Ovary (tissue), 9 donors: ENCODE measurements around the gene STEAP4. TPM values are rescaled to one million over a fixed set of nuclear protein-coding genes. Genes with fewer than 3 reads are reported as not detected.

Source experiments
- DNase-seq, 5 donors: peaks; one replicate each; pipeline ENCODE4 v3.0.0-alpha.2; 2019 to 2020
- H3K27ac ChIP-seq, 2 donors: fragments of 200-600 bp; one replicate each; pipeline versions ENCODE4 v1.5.1 to v1.8.0; 2019 to 2022
- H3K27me3 ChIP-seq: fragments of 200-600 bp; one replicate; pipeline ENCODE4 v1.8.0; 2022
- H3K36me3 ChIP-seq: fragments of 200-600 bp; sonication (generic); one replicate; pipeline ENCODE4 v1.5.1; 2019
- H3K4me1 ChIP-seq: one replicate; pipeline ENCODE4 v1.8.1; 2013; ENCODE audit warnings: mild to moderate bottlenecking, moderate library complexity; ENCODE audit not compliant: insufficient read depth
- H3K4me3 ChIP-seq: fragments of 200-600 bp; sonication (generic); one replicate; pipeline ENCODE4 v1.5.1; 2017
- H3K9me3 ChIP-seq, 2 donors: fragments of 200-600 bp in 1 of 2; sonication (generic) in 1 of 2; one replicate each; pipeline versions ENCODE4 v1.5.1 to v1.8.1; 2013 to 2019; ENCODE audit warnings: mild to moderate bottlenecking in 1 of 2, moderate library complexity in 1 of 2
- EP300 ChIP-seq: sonication (generic); formaldehyde crosslinking; IDR thresholded peaks from one replicate; pipeline ENCODE4 v1.6.1; 2017; ENCODE audit warnings: antibody characterized with exemption
- POLR2A ChIP-seq: fragments of 450-650 bp; IDR thresholded peaks from one replicate; pipeline ENCODE4 v1.6.1; 2017; ENCODE audit warnings: antibody characterized with exemption, mild to moderate bottlenecking, moderate library complexity
- WGBS, 3 donors: extraction: QIAGEN DNeasy Blood & Tissue Kit in 1 of 3; methylation state at CpG; one replicate each; pipeline versions ENCODE4 v1.1.5 to v1.1.7; 2013 to 2017; 5-methylcytosine and 5-hydroxymethylcytosine counted together
- intact Hi-C, 4 donors: fragments of 100-400 bp; cut with DNase I; formaldehyde crosslinking; loops; one replicate each; pipeline versions ENCODE4 v1.11.0 to v1.15.1; 2022 to 2023
- polyA plus RNA-seq, 2 donors: library from polyadenylated mRNA; stranded (reverse); fragments of 200-250 nt in 1 of 2; fragments of 350-450 nt in 1 of 2; fragmentation: Illumina TruSeq in 1 of 2; extraction: RNeasy Lipid Tissue Mini Kit (QIAGEN cat#74804) in 1 of 2; gene quantifications; one replicate each; pipeline ENCODE4 v1.2.3, GENCODE V29; 2013 to 2014
- total RNA-seq, 7 donors: library from RNA; depleted of rRNA in 2 of 7; stranded (reverse); fragments of >200 nt in 2 of 7; fragmentation: NEBNext Ultra II Directional in 3 of 7; extraction: Animal tissue kit (Norgen Biotek cat#: 25700) in 3 of 7; gene quantifications; one replicate each; pipeline versions ENCODE4 v1.1.0 to v1.2.4, GENCODE V29; 2016 to 2023
- TF ChIP-seq, protein P1 (sequence below), 3 donors: fragments of 450-650 bp in 2 of 3; fragments of 200-600 bp in 1 of 3; IDR thresholded peaks; one replicate each; pipeline versions ENCODE4 v1.5.1 to v1.8.0; 2016 to 2022; ENCODE audit warnings: antibody characterized with exemption in 3 of 3, mild to moderate bottlenecking in 1 of 3
- donor health status: DM: no; HTN: no; CAD: no; lungs with moderate emphysema.
- donor health status: DM: no; HTN: no; CAD: no.
- donor health status: Bipolar disorder and iron deficiency.
- donor health status: DM: yes; HTN: yes; CAD: no.
- donor health status: DM: no; HTN: no; CAD: no.
- donor health status: DM: yes; HTN: yes; CAD: no.

STEAP4 gene
- total and polyA plus RNA-seq, 9 donors: 1.4 to 76.0 (median 8.1) TPM

DNA sequence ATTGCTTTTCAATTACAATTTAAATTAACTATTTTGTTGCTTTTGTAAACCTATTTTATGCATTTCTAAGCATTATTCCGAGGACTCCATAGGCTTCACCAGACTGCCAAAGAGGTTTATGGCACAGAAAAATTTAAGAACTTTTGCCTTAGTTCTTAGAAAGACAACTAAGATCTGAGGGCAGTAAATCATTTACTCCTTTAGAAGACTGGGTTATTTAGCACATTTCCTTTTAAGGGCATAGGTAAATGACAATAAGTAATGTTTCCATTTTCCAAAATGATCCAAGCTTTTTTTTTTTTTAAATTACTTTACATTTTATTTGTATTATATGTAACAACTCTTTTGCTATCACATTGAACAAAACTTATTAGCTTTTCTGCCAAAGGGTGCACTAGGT is 15.0 kb upstream of the STEAP4 start:
- Histone ChIP-seq H3K27ac (no peak overlapping the region), H3K36me3 (no peaks in the 10 kb centered on the region), H3K9me3 (no peaks in the 10 kb centered on the region), H3K4me3 (no peak overlapping the region), H3K4me1 (no peaks in the 10 kb centered on the region), H3K27me3 (no peaks in the 10 kb centered on the region)
- DNase-seq: no peak
- TF ChIP-seq, protein P1, sequence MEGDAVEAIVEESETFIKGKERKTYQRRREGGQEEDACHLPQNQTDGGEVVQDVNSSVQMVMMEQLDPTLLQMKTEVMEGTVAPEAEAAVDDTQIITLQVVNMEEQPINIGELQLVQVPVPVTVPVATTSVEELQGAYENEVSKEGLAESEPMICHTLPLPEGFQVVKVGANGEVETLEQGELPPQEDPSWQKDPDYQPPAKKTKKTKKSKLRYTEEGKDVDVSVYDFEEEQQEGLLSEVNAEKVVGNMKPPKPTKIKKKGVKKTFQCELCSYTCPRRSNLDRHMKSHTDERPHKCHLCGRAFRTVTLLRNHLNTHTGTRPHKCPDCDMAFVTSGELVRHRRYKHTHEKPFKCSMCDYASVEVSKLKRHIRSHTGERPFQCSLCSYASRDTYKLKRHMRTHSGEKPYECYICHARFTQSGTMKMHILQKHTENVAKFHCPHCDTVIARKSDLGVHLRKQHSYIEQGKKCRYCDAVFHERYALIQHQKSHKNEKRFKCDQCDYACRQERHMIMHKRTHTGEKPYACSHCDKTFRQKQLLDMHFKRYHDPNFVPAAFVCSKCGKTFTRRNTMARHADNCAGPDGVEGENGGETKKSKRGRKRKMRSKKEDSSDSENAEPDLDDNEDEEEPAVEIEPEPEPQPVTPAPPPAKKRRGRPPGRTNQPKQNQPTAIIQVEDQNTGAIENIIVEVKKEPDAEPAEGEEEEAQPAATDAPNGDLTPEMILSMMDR (IDR thresholded peaks at IDR 0.05): no peak
- no peak for TF ChIP-seq POLR2A
- no peak for TF ChIP-seq EP300
- WGBS, 3 donors: 86 to 97% (median 90%) methylated on average over 1 of the region's 1 CpG
- intact Hi-C loops: no loop called here

DNA sequence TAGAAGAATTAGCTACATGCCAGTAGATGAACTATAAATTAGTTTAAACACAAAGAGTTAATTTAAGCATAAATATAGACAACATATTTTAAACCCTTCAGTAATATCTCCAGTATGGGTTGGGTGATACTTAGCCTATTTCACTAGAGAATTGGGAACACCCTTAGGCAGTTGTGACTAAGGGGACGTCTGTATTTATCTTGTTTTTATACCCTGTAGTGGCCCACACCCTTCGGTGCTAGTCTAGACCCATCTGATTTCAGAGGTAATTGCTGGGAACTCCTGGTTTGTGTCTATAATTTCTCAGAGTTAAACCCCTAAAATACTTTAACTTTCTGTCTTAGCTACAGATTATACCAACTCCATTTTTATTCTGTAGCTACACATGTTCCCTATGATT is 11.5 kb upstream of the STEAP4 start:
- no peaks in the 10 kb centered on the region for H3K36me3 ChIP-seq
- H3K27me3 ChIP-seq: no peaks in the 10 kb centered on the region
- no peak for TF ChIP-seq POLR2A
- TF ChIP-seq EP300: no peak
- TF ChIP-seq, protein P1 (IDR thresholded peaks at IDR 0.05): no peak
- DNase-seq: no peak
- no peak overlapping the region for H3K27ac ChIP-seq
- intact Hi-C loops: no loop called here
- H3K4me1 ChIP-seq: no peaks in the 10 kb centered on the region
- H3K9me3 ChIP-seq: no peaks in the 10 kb centered on the region
- WGBS, 3 donors: 78 to 85% (median 81%) methylated on average over 2 of the region's 2 CpGs
- H3K4me3 ChIP-seq: no peak overlapping the region

DNA sequence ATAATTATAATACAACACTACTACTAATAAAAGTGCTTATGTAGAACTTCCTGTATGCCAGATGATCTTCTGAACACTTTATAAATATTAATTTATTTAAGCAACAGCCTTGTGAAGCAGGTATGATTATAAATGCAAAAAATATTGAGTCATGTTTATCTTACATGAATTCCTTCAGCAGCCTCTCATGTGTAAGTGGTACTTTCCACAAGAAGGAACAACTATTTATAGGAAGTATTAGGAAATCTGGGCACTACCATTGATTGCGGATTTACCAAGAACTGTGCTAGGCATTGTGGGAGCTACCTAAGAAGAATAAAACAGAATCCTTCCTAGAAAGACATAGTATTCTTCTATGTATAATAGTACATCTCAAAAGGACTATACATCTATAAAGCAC is 10.7 kb upstream of the STEAP4 start:
- Histone ChIP-seq H3K4me1 (no peaks in the 10 kb centered on the region), H3K4me3 (no peak overlapping the region), H3K27me3 (no peaks in the 10 kb centered on the region), H3K27ac (no peak overlapping the region), H3K36me3 (no peaks in the 10 kb centered on the region), H3K9me3 (no peaks in the 10 kb centered on the region)
- TF ChIP-seq POLR2A (no peak), EP300 (no peak)
- TF ChIP-seq, protein P1 (IDR thresholded peaks at IDR 0.05): no peak
- 89 to 93% (median 92%) methylated on average over 1 of the region's 1 CpG for WGBS, 3 donors
- intact Hi-C loops: no loop called here
- DNase-seq: no peak

DNA sequence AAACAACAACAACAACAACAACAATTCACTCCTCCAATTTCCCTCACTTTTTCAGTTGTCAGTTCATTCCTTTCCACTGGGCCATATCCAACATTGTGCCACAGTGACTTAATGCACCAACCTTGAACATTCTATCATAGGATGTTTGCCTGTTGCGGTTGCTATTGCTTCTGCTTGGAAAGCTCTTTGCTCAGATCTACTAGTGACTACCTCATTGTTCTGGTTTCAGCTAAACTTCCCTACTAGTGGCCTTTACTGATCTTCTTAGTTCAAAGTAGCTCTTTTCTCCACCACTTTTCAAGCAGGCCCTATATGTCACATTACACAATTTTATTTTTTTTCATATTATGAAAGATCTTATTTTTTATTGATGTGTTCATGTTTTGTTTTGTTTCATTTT is 9.8 kb upstream of the STEAP4 start:
- no peak for DNase-seq
- Histone ChIP-seq H3K4me1 (peaks cover 1% of the 10 kb centered on the region), H3K27ac (no peak overlapping the region), H3K4me3 (no peak overlapping the region), H3K36me3 (no peaks in the 10 kb centered on the region), H3K9me3 (no peaks in the 10 kb centered on the region), H3K27me3 (no peaks in the 10 kb centered on the region)
- TF ChIP-seq POLR2A (no peak), EP300 (no peak)
- TF ChIP-seq, protein P1 (IDR thresholded peaks at IDR 0.05): no peak
- intact Hi-C loops: no loop called here
- WGBS, 3 donors: 92 to 95% (median 94%) methylated on average over 1 of the region's 1 CpG

DNA sequence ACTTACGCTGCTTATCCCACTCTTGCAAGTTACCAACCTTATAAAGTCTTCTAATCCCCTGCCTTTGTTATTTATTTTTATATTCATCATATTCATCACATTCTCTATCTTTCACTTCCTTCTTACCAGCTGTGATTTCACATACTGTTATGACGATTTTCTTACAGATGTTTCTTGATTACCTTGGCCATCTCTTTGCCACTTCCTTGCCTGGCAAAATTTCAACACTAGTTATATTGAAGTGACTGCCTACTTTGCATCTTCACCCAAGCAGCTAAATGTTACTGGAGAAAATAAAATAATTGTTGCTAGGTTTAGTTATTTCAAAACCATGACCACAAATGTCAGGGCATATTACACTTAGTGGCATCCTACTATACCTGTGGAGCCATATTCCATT is 8.8 kb upstream of the STEAP4 start:
- DNase-seq: no peak
- Histone ChIP-seq H3K4me1 (peaks cover 1% of the 10 kb centered on the region), H3K27me3 (no peaks in the 10 kb centered on the region), H3K27ac (no peak overlapping the region), H3K36me3 (no peaks in the 10 kb centered on the region), H3K9me3 (no peaks in the 10 kb centered on the region), H3K4me3 (no peak overlapping the region)
- 77 to 81% (median 80%) methylated on average over 2 of the region's 2 CpGs for WGBS, 3 donors
- TF ChIP-seq POLR2A (no peak), EP300 (no peak)
- TF ChIP-seq, protein P1 (IDR thresholded peaks at IDR 0.05): no peak
- intact Hi-C loops: no loop called here
